GM19043 (cell line): ENCODE data around the gene ANLN.
"Not testable (repeated sequence)": the region's sequence is repeated elsewhere in the genome, so short reads cannot be mapped to it uniquely, and the experiment has no call there.

Experiments used
- ATAC-seq: cut with Tn5 transposase; IDR thresholded peaks from one replicate; pipeline ENCODE4 v1.9.1; 2021; ENCODE audit warnings: low read depth; ENCODE audit not compliant: unreplicated experiment

Gene ANLN

DNA sequence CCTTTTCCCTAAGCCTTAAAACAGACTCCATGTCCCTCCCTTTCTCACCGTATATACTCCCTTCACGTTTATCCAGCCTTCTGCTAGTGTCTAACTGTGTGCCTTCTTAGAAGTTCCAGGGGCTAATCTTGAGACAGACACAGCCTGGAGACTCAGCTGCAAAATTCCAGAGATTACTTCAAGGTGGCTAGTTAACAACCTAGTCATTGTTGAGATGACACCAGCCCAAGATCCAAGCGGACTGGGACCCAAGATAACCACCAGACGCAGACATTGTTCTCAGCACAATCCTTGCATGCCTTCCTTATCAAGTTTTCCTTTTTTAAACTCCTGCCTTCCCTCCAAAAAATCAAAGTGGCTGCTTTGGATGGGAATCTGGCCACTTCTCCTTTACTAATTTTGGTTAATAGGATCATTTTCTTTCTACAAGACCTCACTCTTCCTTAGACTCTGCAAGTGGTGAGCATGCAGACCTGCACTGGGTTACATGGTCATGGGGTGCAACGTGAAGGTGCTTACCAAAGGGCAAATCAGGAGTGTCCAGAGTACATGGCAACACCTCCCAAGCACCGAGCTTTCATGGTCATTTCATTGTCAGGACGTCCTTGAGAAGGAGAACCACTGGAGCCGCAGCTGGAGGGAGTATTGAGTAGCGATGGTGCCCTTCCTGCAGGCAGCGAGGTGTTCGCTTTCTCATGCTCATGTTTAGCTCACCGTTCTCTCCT is 69.7 kb downstream of the ANLN start:
- no peak for ATAC-seq

DNA sequence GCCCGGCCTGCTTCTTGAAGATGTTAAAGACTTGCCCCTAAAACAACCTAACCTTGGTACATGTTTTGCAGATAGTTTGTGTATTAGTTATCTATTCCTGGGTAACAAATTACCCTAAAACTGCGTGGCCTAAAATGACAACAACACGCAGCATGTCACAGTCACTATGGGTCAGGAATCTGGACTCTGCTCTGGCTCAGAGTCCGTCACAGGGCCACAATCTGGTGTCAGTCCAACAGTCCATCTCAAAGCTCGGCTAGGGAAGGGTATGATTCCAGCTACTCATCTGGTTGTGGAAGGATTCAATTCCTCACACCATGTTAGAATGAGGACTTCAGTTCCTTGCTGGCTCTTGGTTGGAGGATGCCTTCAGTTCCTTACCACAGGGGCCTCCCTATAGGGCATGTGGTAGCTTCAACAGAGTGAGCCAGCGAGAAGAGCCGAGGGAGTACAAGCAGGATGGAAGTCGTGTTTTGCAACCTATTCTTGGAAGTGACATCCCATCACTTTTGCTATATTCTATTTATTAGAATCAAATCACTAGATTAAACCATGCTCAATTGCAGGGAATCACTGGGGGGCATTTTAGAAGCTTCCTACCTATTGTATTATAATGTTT is 71.3 kb downstream of the ANLN start:
- no peak for ATAC-seq

DNA sequence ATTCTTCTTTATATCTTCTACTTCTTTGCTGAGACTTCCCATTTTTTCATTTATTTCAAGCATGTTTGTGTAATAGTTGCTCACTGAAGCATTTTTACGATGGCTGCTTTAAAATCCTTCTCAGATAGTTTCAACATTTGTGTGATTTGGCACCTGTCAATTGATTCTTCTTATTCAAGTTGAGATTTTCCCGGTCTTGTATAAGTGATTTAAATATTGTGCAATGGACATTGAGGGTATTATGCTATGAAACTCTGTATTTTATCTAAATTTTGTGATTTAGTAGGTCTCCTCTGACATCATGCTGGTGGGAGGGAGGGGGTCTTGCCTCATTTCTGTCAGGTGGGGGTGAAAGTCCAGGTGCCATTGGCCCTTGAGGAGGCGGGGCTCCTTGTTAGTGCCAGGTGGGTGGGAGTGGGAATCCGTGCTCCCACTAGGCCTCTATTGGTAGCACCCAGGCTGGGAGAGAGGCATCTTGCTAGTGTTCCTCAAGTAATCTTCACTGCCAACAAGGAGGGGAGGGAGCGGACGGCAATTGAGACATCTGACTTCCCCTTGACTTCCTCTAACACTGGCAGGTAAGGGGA is 73.0 kb downstream of the ANLN start:
- no peak for ATAC-seq

DNA sequence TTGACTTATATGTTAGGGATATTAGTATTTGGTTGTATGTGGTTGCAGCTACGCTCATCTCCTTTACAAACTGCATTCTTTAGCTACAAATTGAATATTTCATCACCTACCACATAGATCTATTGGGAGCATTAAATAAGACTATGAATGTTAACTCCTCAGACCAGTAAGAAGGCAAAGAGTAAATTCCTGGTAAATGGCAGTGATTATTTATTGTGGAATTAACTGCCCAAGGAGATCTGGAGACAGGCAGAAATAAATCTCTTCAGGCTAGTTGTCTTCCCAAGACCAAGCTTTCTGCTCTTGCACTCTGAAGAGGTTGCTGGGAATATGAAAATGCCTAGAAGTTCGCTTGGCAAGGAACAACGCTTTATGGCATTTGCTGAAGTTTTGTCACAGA is 74.6 kb downstream of the ANLN start:
- ATAC-seq = no peak

DNA sequence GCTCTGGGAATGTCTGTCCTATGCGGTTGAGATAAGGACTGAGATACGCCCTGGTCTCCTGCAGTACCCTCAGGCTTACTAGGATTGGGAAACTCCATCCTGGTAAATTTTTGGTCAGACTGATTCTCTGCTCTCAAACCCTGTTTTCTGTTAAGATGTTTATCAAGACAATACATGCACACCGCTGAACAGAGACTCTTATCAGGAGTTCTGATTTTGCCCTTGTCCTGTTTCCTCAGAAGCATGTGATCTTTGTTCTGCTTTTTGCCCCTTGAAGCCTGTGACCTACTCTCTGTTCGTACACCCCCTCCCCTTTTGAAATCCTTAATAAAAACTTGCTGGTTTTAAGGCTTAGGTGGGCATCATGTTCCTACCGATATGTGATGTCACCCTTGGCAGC is 76.3 kb downstream of the ANLN start:
- ATAC-seq = not testable (repeated sequence)

DNA sequence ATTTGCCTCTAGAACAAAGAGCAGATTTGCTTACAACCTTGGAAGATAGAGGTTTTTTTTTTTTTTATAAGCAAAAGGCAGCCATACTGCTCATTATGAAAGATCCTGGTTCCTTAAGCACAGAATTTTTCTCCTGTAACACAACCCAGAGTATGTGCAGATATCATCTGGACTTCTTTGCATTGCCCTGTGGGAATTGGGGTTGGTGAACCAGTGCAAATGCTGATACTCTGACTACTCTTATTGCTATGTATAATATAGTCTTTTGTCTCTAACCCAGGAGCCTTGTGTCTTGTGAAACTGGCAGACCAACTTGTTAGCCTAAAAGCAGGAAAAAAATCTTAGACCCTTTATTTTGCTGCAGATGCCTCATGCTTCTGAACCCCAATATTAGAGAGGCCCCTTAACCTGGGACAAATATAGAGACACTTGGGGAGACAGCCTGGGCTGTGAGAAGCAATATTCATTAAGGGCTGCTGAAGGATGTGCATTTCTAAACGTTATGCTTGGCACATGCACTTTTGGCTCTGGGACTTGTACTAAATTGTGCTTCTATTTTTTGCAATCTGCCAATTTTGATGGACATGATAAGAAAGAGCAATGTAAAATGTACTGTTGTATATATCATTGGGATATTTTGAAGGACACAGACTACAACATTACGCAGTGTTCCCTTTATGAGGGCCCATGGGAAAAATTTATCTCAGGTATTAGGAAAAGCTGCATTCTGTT is 78.9 kb downstream of the ANLN start:
- no peak for ATAC-seq

DNA sequence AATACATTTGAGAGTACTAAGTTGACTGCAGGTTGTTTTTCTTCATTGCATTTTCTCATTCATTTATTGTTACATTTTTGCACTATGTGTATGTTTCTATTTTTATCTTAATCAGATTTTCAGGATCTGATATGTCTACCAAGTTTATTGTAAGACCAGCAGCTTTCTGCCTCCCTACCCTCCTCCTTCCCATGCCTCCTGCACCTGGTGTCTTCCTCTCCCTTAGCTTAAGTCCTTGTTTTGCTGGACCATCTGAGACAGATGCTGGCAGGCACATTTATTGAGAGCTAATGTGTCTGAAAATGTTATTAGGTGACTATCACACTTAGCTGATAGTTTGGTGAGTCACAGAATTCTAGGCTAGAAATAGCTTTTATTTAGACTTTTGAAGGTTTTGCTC is 79.6 kb downstream of the ANLN start:
- no peak for ATAC-seq

DNA sequence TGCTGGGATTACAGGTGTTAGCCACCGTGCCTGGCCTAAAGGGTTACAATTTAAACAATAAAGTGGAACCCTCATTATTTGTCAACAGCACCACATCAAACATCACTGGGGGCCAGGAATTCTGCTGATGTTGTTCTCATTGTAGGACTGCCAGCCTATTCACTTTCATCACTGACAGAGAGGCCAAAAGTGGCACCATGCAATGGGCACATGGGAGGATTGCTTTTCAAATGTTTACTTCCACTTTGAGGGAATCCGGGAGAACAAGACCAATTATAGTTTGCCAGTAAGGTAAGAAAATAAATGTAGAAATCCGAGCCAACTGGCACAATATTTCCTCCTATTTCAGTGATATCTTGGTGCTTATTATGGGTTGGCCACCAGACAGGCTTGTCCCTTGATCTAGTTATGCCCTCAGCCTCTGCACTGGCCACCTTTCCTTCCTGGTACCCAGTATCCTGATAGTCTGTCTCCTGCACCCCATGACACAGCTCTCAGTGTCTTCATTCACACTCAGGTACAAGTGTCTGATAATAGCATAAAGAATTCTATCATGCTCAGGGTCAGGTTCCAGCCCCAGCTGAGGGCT is 82.6 kb downstream of the ANLN start:
- no peak for ATAC-seq

DNA sequence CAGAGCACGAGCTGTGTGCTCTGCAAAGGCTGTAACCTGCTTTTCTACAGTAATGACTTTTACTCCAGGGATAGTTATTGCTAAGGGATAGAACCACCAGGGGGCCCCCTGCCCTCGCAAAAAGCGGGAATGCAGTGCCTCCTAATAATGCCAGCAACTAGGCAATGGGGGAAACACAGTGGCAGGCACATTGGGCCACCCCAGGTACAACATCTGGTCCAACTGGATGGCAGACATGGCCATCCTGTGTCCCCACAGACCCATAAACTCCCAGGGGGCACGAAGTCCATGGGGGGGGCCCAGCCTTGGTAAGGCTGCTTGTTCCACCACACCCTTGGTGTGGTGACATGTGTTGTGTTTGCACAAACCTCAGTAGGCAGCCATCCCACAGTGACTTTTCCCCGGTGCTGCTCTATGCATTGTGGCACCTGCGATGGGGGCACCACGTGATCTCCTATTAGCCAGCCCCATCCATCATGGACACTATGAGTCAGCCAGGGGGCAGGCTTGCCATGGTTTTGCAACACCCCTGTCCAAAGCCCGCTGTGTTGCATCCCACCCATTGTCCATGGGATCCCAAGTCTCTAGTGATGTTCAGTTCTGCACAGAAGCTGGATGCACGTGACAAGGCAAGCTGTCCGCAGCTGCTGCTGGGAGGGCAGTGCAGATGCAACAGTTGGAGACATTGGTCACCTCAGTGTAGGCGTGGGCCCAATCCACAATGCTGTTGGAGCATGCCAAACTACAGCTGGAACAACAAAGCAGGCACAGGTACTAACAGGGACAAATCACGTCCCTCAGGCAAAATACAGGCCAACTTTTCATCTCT is 84.0 kb downstream of the ANLN start:
- no peak for ATAC-seq

DNA sequence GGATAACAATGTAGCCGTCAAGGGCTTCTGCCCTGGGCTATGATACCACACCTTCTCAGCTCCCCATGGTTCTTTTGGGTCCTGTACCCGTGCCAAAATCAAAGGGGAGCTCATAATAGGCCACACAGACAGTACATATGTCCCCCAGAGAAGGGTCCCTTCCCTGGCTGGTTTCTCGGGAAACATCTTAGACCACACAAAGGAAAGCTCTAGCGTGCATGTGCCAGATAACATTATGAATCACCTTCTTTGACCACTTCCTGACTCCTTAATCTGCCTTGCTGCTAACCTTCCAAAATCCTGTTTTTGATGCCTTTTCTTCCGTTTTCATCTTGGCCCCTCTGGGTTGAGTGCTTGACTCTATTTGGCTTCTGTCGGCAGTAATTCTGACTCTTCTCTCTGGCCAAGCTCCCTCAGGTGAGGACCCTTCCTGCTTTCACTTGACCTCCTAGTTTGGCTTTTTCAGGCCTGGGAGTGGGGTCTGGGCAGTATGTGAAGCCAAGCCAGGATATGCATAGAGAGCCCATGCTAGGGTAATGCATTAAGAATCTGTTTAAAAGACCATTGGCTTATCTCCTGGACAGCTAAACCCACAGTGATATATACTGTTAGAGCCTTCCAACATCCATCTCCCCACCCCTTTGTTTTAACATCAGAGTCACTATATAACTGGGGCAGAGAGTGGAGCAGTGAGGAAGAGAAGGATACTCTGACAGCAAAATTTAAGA is 84.8 kb downstream of the ANLN start:
- ATAC-seq = no peak

DNA sequence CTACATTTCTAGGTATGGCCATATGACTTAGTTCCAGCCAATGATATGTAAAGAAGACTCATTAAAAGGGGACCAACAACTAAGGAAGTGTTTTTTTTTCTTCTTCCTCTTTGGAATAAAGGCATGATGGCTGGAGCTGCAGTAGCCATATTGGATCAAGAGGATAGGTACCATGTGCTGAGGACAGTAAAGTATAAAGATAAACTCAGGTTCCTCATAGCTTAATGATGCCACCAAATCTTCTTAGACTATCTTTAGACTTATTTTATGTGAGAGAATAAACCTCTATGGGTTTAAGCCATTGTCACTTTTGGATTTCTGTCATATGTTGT is 85.3 kb downstream of the ANLN start:
- ATAC-seq = no peak

DNA sequence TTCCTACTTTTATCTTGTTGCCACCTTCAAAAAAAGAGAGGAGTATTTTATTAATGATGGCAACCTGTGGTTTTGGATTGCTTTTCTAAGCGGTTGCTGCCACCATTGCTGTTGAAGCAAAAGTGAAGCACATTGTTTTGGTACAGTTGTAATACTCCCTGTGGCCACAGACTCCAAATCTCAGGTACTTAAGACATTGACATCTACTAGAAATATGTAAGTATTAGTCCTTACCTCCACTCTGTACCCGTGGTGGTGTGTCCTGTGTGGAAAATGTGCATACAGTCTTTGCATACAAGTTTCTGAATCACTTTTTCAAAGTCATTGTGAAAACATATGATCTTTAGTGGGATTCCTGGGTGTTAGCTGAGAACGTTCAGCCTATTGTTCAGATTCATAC is 85.7 kb downstream of the ANLN start:
- ATAC-seq = no peak

DNA sequence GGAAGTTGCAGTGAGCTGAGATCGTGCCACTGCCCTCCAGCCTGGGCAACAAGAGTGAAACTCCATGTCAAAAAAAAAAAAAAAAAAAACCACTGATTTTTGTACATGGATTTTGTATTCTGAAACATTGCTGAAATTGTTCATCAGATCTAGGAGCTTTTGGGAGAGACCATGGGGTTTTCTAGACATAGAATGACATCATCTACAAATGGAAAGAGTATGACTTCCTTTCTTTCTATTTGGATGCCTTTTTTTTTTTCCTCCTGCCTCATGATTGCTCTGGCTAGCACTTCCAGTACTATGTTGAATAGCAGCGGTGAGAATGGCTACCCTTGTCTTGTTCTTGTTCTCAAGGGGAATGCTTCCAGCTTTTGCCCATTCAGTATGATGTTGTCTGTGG is 89.1 kb downstream of the ANLN start:
- no peak for ATAC-seq

DNA sequence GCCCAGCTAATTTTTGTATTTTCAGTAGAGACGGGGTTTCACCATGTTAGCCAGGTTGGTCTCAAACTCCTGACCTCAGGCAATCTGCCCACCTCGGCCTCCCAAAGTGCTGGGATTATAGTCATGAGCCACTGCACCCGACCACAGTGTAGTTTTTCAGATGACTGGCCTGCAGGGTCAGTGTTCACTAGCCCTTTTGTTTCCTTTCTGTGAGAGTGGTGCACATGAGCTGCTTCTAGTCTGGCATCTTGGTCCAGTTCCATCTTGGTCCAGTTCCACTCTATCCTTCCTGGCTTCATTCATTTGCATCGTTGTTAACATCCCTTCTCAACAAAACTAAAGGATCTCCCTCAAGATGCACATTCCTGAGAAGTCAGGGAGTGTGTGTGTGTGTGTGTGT is 94.2 kb downstream of the ANLN start:
- ATAC-seq = not testable (repeated sequence)

DNA sequence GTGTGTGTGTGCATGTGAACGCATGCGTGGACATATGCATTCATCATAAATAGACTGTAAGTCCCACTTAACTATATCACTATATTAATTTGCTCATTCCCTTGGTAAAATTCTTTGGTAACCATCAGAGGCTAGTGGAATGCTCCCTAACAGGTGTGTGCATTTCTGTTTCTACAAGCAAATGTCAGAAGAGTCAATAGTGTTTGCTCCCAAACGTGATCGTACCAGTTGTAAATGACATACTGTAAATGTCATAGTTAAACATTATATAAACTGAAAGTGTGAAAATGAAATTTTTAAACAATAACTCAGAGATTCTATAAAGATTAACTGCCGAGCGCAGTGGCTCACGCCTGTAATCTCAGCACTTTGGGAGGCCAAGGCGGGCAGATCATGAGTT is 94.6 kb downstream of the ANLN start:
- no peak for ATAC-seq

DNA sequence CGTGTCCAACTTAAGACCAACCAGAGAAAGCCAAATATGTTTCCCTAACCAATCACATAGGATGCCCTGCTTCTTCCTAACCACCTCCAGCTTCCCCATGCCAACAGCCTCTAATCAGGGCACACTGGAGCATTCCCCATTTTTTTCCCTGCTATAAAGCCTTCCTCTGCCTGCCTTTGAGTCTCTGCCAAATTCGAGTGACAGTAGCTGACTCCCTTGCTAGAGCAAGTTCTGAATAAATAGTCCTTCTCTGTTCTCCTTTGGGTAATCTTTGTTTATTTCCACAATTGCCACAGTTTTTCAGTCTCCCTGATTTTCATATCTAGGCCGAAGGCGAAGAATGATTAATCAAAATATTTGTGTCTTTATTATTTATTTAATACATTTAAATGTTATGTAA is 96.7 kb downstream of the ANLN start:
- no peak for ATAC-seq

DNA sequence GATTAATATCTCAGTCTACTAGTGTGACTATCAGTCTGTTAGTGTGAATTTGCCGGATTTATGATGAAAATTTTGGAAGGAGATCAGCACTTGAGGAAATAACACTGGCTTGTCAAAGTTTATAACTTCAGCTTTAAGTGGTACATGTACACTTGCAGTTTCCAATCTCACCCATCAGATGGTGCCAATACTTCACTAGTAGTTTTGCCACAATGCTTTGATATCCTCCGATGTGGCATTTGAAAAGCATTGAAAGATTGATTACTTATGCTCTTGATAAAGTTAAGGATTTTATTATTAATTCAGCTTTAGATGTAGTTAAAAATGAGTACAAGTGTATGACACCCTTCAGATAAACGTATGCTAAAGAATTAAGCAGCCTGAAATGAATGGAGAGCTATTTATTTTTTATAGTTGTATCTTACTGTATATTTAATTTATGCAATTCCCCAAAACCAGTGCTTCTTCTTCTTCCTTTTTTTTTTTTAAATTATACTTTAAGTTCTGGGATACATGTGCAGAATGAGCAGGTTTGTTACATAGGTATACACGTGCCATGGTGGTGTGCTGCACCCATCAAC is 98.2 kb downstream of the ANLN start:
- ATAC-seq = no peak

DNA sequence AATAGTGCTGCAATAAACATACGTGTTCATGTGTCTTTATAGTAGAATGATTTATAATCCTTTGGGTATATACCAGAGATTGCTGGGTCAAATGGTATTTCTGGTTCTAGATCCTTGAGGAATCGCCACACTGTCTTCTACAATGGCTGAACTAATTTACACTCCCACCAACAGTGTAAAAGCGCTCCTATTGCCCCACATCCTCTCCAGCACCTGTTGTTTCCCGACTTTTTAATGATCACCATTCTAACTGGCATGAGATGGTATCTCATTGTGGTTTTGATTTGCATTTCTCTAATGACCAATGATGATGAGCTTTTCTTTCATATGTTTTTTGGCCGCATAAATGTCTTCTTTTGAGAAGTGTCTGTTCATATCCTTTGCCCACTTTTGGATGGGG is 99.0 kb downstream of the ANLN start:
- not testable (repeated sequence) for ATAC-seq

DNA sequence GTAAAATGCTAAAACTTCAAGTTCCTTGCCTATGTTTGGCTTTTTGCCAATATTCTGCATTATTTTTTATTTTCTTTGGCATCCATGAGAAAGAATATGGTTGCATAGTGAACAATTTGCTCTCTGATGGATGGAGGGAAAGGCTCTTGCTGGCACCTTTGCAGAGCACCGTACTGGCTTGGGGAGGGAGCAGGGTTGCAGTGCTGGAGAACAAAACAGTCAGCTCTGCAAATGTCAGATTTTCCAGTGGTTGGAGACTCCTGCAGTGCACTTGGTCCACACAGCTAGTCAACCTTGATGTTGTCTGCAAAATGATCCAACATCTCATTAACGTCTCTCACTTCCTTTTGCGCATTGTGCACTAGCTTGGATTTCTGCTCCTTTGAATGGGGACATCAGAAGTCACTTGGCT is 100.8 kb downstream of the ANLN start:
- no peak for ATAC-seq
